Testis (tissue), 3 donors: Measurements from ENCODE around the gene FAM98A. TPM values are rescaled to one million over a fixed set of nuclear protein-coding genes. Genes with fewer than 3 reads are reported as not detected.
A peak's percentile ranks its signal among the peaks of the same experiment; 100 is the strongest.

ENCODE experiments used
- DNase-seq: peaks from one replicate; pipeline ENCODE4 v3.0.0-alpha.2; 2019
- H3K27ac ChIP-seq, 2 donors: fragments of 200-600 bp; sonication (generic); one replicate each; pipeline ENCODE4 v1.5.1; 2019
- H3K27me3 ChIP-seq: fragments of 200-600 bp; sonication (generic); one replicate; pipeline ENCODE4 v1.5.1; 2019
- H3K36me3 ChIP-seq: fragments of 200-600 bp; sonication (generic); one replicate; pipeline ENCODE4 v1.5.1; 2017; ENCODE audit warnings: low read depth; ENCODE audit errors: missing control alignments
- H3K4me1 ChIP-seq: fragments of 200-600 bp; sonication (generic); one replicate; pipeline ENCODE4 v1.5.1; 2019
- H3K4me3 ChIP-seq, 2 donors: fragments of 200-600 bp; sonication (generic); one replicate each; pipeline ENCODE4 v1.5.1; 2017 to 2019
- H3K9me3 ChIP-seq: fragments of 200-600 bp; sonication (generic); one replicate; pipeline ENCODE4 v1.5.1; 2017
- POLR2A ChIP-seq: fragments of 450-650 bp; IDR thresholded peaks from one replicate; pipeline ENCODE4 v1.6.1; 2017; ENCODE audit warnings: antibody characterized with exemption, mild to moderate bottlenecking, moderate library complexity
- WGBS, 2 donors: methylation state at CpG; one replicate each; pipeline ENCODE4 v1.1.5; 2018; 5-methylcytosine and 5-hydroxymethylcytosine counted together
- intact Hi-C: fragments of 100-400 bp; cut with DNase I; formaldehyde crosslinking; loops from one replicate; pipeline ENCODE4 v1.15.1; 2023; ENCODE audit warnings: low total_unique reads
- polyA plus RNA-seq: library from polyadenylated mRNA; stranded (reverse); fragments of 350-450 nt; fragmentation: Illumina TruSeq; extraction: RNeasy Lipid Tissue Mini Kit (QIAGEN cat#74804); gene quantifications from one replicate; pipeline ENCODE4 v1.2.3, GENCODE V29; 2014; ENCODE audit warnings: low read depth, low replicate concordance; ENCODE audit not compliant: insufficient read depth
- total RNA-seq, 2 donors: library from RNA; depleted of rRNA; stranded (reverse); fragments of >200 nt; gene quantifications; one replicate each; pipeline ENCODE4 v1.2.3, GENCODE V29; 2016
- TF ChIP-seq, protein P1 (sequence below), 3 experiments: fragments of 450-650 bp in 2 of 3; fragments of 200-600 bp in 1 of 3; sonication (generic) in 1 of 3; IDR thresholded peaks; one replicate each; pipeline ENCODE4 v1.5.1; 2016 to 2019; ENCODE audit warnings: antibody characterized with exemption in 3 of 3, mild to moderate bottlenecking in 2 of 3, moderate library complexity in 1 of 3

FAM98A gene
- total and polyA plus RNA-seq, 3 donors from 2014 or later = 133 to 231 (median 134) TPM

DNA sequence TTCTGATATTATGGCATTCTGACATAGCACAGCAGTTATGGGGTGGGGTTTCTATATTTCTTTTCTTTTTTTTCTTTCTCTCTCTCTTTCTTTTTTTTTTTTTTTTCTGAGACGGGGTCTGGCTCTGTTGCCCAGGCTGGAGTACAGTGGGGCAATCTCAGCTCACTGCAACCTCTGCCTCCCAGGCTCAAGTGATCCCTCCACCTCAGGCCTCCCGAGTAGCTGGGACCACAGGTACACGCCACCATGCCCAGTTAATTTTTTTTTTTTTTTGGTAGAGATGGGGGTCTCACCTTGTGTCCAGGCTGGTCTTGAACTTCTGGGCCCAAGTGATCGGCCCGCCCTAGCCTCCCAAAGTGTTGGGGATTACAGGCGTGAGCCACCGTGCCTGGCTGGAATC is 7.5 kb upstream of the FAM98A start:
- 88 to 93% methylated on average over 7 of the region's 7 CpGs for WGBS, 2 donors
- intact Hi-C loops = no loop called here

DNA sequence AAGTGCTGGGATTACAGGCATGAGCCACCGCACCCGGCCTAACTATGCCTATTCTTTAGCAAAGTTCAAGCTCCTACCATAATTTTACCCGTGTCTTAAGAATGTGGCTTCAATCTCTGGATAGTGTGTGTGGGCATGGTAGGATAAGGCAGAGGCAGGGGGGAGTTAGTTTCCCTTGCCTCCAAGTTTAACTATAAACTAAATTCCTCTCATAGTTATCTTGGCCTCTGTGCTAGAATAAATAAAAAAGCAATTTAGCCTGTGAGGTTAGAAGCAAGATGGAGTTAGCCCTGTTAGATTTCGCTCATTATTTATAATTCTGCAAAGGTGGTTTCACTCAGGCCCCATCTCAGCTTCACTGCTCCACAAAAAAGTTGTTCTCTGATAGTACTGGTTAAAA is 7.0 kb upstream of the FAM98A start:
- Histone ChIP-seq H3K36me3 (no peaks in the 10 kb centered on the region), H3K9me3 (no peaks in the 10 kb centered on the region), H3K4me1 (peaks cover 19% of the 10 kb centered on the region), H3K4me3 (no peak overlapping the region), H3K27ac (peak overlapping the region; percentile 71 to 78), H3K27me3 (no peaks in the 10 kb centered on the region)
- DNase-seq = no peak
- intact Hi-C loops = no loop called here
- WGBS, 2 donors = 71 to 72% methylated on average over 4 of the region's 4 CpGs
- TF ChIP-seq, protein P1, sequence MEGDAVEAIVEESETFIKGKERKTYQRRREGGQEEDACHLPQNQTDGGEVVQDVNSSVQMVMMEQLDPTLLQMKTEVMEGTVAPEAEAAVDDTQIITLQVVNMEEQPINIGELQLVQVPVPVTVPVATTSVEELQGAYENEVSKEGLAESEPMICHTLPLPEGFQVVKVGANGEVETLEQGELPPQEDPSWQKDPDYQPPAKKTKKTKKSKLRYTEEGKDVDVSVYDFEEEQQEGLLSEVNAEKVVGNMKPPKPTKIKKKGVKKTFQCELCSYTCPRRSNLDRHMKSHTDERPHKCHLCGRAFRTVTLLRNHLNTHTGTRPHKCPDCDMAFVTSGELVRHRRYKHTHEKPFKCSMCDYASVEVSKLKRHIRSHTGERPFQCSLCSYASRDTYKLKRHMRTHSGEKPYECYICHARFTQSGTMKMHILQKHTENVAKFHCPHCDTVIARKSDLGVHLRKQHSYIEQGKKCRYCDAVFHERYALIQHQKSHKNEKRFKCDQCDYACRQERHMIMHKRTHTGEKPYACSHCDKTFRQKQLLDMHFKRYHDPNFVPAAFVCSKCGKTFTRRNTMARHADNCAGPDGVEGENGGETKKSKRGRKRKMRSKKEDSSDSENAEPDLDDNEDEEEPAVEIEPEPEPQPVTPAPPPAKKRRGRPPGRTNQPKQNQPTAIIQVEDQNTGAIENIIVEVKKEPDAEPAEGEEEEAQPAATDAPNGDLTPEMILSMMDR (IDR thresholded peaks at IDR 0.05) = no peak
- no peak for TF ChIP-seq POLR2A

More for the DNA sequence above, 7.5 kb upstream of the FAM98A start:
- Histone ChIP-seq H3K4me1 (peaks cover 19% of the 10 kb centered on the region), H3K27ac (peak overlapping the region; percentile 71 to 78), H3K36me3 (no peaks in the 10 kb centered on the region), H3K9me3 (no peaks in the 10 kb centered on the region), H3K27me3 (no peaks in the 10 kb centered on the region), H3K4me3 (no peak overlapping the region)
- no peak for TF ChIP-seq POLR2A
- TF ChIP-seq, protein P1 (IDR thresholded peaks at IDR 0.05) = no peak
- DNase-seq = no peak

DNA sequence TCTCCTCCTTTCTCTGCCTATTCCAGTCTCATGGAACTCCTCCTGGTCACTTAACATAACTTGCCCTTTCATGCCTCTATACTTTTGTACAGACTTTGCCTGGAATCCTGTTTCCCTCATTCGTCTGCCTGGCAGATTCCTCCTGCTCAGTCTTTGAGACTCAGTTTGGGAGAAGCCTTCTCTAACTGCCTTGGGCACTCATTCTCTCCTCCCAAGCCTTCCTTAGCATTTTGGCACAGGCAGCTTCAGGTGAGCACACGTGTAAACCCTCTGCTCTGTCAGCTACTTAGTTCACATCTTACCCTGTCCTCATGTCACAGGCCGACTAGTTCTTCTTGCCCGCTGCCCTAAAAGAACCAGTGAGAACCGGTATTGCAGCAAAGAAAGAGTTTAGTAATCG is 6.0 kb upstream of the FAM98A start:
- no peaks in the 10 kb centered on the region for H3K9me3 ChIP-seq
- intact Hi-C loops = no loop called here
- H3K27me3 ChIP-seq = no peaks in the 10 kb centered on the region
- no peak for DNase-seq
- no peak overlapping the region for H3K4me3 ChIP-seq
- TF ChIP-seq, protein P1 (IDR thresholded peaks at IDR 0.05) = no peak
- no peak for TF ChIP-seq POLR2A
- peak overlapping the region; percentile 47 to 71 for H3K27ac ChIP-seq
- H3K36me3 ChIP-seq = no peaks in the 10 kb centered on the region
- H3K4me1 ChIP-seq = peaks cover 19% of the 10 kb centered on the region
- WGBS, 2 donors = 57 to 68% methylated on average over 6 of the region's 6 CpGs

DNA sequence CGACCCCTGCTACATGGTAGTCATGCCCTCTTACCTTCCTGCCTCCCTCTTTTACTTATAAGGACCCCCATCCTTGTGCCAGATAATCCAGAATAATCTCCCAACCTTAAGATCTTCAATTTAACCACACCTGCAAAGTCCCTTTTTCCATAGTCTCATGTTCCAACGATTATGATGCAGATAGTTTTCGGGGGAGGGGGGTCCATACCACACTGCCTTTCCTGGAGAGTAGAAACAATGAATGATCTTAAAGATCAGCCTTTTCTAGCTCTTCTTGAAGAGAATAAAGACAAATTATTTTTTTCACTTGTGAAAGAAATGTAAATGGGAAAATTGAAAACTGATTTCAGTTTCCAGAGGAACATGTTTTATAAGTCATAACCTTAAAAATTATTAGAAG is 4.3 kb upstream of the FAM98A start:
- Histone ChIP-seq H3K4me3 (no peak overlapping the region), H3K27me3 (no peaks in the 10 kb centered on the region), H3K9me3 (no peaks in the 10 kb centered on the region), H3K27ac (no peak overlapping the region), H3K36me3 (no peaks in the 10 kb centered on the region), H3K4me1 (peaks cover 11% of the 10 kb centered on the region)
- TF ChIP-seq, protein P1 (IDR thresholded peaks at IDR 0.05) = no peak
- no peak for TF ChIP-seq POLR2A
- intact Hi-C loops = no loop called here
- DNase-seq = no peak
- 80 to 82% methylated on average over 3 of the region's 3 CpGs for WGBS, 2 donors

DNA sequence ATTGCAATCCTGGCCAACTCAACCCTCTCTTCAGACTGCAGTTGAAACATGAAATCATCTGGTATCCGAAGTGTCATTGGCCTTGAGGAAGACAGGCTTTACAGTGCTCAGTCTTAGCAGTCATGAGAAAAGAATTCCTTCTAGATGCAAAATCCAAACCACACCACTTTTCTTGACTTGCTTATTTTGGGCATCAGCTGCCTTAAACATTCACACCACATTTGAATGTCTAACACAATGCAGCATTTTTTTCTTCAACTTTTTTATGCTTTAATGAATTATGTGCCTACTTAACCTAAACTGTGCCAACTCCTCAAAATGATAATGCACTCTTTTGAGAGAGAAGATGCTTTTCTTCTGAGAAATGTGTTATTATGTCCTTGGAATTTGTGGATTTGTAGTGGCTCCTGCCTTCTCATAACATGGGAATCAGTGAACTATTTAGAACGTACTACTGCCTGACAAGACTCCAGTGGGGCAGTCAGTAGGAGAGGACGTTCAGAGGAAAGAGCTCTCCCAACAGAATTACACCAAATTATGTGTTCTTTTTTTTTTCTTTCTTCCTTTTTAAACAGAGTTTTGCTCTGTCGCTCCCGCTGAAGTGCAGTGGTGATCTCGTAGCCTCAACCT is 3.2 kb upstream of the FAM98A start:
- Histone ChIP-seq H3K9me3 (no peaks in the 10 kb centered on the region), H3K27ac (no peak overlapping the region), H3K4me1 (peaks cover 15% of the 10 kb centered on the region), H3K36me3 (no peaks in the 10 kb centered on the region), H3K4me3 (no peak overlapping the region), H3K27me3 (no peaks in the 10 kb centered on the region)
- no peak for DNase-seq
- intact Hi-C loops = no loop called here
- TF ChIP-seq POLR2A = no peak
- TF ChIP-seq, protein P1 (IDR thresholded peaks at IDR 0.05) = no peak
- WGBS, 2 donors = 76 to 84% methylated on average over 6 of the region's 6 CpGs
